Keratinocyte (primary cell): ENCODE data around the gene INPP5A.

Experiments used
- EZH2 ChIP-seq: IDR thresholded peaks from one replicate; pipeline ENCODE4 v1.6.1; 2012; ENCODE audit warnings: inconsistent platforms, mild to moderate bottlenecking, low read length, moderate library complexity
- TF ChIP-seq, protein P1 (sequence below), 3 experiments: IDR thresholded peaks in 1 of 3; conservative IDR thresholded peaks in 1 of 3; optimal IDR thresholded peaks in 1 of 3; 2 replicates in 2 of 3; 3 replicates in 1 of 3; pipeline versions ENCODE3 to v1.5.1; 2011; ENCODE audit warnings: low read length in 3 of 3, mild to moderate bottlenecking in 3 of 3, moderate library complexity in 2 of 3, control low read depth in 1 of 3, inconsistent platforms in 1 of 3; ENCODE audit not compliant: insufficient read depth in 2 of 3; ENCODE audit errors: extremely low read depth in 1 of 3

DNA sequence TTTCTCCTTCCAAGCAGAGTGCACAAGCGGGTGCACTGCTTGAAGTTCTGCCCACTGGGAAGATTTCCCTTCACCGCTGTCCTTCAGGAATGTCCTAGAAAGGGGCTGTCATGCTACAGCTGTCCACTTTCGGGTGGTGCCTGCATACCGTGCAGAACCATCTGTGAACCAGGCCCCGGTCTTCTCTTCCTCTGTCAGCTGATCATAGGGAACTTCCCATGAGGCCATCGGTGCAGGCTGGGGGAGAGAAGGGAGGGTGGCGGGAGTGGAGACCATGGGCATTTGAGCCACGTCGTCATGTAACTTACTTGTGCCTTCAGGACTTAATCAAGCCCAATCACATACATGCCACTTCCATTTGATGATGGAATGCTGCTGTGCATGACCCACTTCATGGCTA, 136.7 kb downstream of the INPP5A start:
- TF ChIP-seq, protein P1, sequence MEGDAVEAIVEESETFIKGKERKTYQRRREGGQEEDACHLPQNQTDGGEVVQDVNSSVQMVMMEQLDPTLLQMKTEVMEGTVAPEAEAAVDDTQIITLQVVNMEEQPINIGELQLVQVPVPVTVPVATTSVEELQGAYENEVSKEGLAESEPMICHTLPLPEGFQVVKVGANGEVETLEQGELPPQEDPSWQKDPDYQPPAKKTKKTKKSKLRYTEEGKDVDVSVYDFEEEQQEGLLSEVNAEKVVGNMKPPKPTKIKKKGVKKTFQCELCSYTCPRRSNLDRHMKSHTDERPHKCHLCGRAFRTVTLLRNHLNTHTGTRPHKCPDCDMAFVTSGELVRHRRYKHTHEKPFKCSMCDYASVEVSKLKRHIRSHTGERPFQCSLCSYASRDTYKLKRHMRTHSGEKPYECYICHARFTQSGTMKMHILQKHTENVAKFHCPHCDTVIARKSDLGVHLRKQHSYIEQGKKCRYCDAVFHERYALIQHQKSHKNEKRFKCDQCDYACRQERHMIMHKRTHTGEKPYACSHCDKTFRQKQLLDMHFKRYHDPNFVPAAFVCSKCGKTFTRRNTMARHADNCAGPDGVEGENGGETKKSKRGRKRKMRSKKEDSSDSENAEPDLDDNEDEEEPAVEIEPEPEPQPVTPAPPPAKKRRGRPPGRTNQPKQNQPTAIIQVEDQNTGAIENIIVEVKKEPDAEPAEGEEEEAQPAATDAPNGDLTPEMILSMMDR (optimal IDR thresholded peaks at IDR 0.05 in 1 of 3, IDR thresholded peaks at IDR 0.05 in 1 of 3, conservative IDR thresholded peaks at IDR 0.05 in 1 of 3; ENCODE audit: extremely low read depth in 1 of 3, insufficient read depth in 2 of 3, low read length in 3 of 3) = no peak
- no peak for TF ChIP-seq EZH2
